ENCODE results near the gene PIGB. TPM values are rescaled to one million over a fixed set of nuclear protein-coding genes. Genes with fewer than 3 reads are reported as not detected.
"Not testable (repeated sequence)": the region's sequence is repeated elsewhere in the genome, so short reads cannot be mapped to it uniquely, and the experiment has no call there.

The PIGB gene
- total RNA-seq, 2 donors from 2014 or later: 4.2 to 7.5 TPM

DNA sequence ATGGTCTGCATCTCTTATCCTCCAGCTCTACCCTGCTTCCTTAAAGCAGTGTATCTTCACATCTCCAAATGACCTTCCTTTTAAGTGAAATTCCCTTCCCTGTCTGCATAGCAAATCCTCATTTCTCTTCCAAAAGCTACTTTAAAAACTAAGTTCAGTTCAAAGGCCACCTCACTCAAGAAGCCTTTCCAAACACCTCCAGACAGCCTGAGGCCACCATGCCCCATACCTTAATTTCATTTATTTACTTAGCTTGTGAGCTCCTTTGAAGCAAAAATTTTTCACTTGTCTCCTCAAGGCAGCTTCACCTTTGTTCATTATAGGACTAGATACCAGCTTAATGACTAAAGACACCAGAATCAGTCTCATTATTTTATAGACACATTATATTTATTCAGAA, 39.4 kb downstream of the PIGB start:
- no peak for DNase-seq
- ATAC-seq: no peak
- intact Hi-C loops (cut with DNase I): no loop called here

DNA sequence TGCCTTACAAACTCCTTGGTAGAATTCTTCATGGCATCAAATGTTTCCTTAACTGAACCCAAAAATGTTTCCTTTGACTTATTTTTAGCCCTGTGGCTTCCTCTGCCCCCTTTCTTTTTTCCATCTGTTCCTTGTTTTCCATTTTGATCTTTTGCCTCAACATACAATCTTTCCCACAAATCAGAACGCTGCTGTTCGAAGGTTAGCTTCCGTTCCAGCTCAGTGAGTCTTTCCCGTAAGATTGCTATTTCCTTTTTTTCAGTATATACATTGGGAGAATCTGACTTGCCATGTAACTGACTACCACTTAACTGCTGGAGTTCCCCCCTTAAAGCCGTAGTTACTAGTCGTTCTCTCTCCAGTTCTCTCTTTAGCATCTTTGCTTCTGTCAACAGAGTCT, 41.2 kb downstream of the PIGB start:
- ATAC-seq: no peak
- no peak for DNase-seq
- intact Hi-C loops (cut with DNase I): no loop called here

DNA sequence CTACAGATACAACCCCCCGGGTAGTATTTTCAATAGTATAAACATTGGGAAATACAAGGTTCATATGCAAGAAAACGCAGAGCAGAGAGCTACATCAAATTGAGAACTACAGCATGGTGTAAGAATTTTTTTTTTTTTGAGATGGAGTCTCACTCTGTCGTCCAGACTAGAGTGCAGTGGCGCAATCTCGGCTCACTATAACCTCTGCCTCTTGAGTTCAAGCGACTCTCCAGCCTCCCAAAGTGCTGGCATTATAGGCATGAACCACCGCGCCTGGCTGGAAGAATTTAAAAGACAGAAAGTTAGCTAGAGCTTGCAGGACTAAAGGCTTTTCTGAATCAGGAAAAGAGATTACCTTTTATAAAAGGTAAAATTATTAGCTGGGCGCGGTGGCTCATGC, 42.0 kb downstream of the PIGB start:
- no peak for DNase-seq
- intact Hi-C loops (cut with DNase I): no loop called here
- ATAC-seq: no peak

DNA sequence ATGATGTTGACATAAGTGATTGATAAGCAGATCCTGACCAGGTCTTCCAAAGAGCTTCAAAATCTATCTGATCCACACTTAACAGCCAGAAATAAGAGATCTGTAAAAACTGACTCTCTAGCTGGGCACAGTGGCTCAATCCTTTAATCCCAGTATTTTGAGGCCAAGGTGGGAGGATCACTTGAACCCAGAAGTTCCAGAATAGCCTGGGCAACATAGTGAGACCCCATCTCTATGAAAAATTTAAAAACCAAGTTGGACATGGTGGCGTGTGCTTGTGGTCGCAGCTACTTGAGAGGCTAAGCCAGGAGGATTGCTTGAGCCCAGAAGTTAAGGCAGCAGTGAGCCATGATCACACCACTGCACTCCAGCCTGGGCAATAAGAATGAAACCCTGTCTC, 43.6 kb downstream of the PIGB start:
- no peak for DNase-seq
- intact Hi-C loops (cut with DNase I): no loop called here
- ATAC-seq: no peak

GRCh38 chr15:55366981-55367380, 48.0 kb downstream of the PIGB start:
- DNase-seq (no peak), ATAC-seq (no peak)
- intact Hi-C loops (cut with DNase I): no loop called here

DNA sequence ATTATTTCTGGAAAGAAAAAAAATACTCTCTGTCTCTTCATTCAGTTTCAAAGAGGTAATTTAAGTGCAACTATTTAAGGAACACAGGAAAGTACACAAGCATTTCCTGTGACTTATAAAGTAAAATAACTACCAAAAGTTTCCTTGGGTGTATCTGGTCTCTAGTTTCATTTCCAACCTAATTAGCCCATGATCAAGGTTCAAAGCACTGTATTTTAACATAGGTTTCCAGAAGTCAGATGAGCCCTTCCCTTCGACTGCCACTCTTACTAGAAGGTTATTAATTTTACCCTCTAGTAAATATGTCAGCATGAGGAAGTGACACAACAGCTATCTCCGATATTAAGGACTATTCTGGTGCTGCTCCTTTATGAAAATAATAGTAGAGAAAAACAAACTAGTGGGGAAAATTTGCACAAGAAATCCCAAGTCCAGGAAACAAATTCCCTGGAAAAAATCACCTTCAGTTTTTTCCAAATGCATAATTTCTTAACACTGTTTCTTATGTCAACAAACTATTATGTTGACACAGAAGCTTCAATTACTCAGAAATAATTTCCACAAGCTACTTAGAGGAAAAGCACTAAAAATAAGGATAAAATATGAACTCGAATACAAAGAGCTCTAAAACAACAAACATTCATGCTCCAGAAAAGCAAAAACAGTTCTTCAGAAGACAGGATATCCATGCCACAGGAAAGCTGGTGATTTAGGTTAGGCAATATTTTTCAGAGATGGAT, 53.8 kb downstream of the PIGB start:
- intact Hi-C loops (cut with DNase I): no loop called here
- no peak for ATAC-seq

DNA sequence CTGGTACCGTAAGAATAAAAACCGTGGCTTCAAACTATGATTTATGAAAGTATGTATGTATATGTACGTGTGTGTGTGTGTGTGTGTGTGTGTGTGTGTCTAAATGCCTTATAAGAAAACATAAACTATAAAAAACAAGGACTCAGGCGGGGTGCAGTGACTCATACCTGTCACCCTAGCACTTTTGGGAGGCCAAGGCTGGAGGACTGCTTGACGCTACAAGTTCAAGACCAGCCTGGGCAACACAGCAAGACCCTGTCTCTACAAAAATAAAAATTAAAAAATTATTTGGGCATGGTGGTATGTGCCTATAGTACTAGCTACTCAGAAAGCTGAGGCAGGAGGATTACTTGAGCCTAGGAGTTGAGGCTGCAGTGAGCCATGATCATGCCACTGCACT, 60.1 kb downstream of the PIGB start:
- no peak for ATAC-seq
- no peak for DNase-seq
- intact Hi-C loops (cut with DNase I): no loop called here

More for the DNA sequence above, 53.8 kb downstream of the PIGB start:
- DNase-seq: no peak

GRCh38 chr15:55381595-55381994, 62.6 kb downstream of the PIGB start:
- no peak for ATAC-seq
- intact Hi-C loops (cut with DNase I): no loop called here
- no peak for DNase-seq

DNA sequence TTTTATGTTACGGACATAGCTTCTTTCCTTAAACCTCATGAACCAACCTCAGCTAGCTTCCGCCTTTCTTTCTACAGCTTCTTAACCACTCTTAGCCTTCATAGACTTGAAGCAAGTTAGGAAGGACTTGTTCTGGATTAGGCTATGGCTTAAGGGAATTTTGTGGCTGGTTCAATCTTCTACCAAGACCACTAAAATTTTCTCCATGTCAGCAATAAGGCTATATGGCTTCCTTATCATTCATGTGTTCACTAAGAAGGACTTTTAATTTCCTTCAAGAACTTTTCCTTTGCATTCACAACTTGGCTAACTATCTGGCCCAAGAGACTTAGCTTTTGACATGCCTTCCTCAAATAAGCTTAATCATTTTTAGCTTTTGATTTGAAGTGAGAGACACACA, 64.7 kb downstream of the PIGB start:
- intact Hi-C loops (cut with DNase I): no loop called here
- ATAC-seq (no peak), DNase-seq (no peak)

DNA sequence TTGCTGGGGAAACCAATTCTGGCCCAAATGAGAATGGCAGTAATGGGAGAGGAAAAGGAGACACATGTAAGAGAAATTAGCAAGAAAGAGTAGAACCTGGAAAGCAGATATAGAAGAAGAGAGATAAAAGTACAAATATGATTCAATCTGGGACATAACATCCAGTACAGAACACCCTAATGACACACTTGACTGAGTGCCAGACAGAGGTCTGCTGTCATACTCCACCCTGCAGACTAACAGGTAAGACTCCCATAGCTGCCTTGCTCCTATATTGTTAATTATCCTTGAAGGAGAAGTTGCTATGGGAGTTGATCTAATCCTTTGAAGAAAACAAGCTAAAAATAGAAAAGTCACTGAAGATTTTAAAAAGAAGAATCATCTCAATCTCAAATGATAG, 68.0 kb downstream of the PIGB start:
- no peak for DNase-seq
- intact Hi-C loops (cut with DNase I): no loop called here
- no peak for ATAC-seq

GRCh38 chr15:55389264-55389607, 70.2 kb downstream of the PIGB start:
- ATAC-seq: no peak
- no peak for DNase-seq
- intact Hi-C loops (cut with DNase I): no loop called here

GRCh38 chr15:55394694-55395093, 75.7 kb downstream of the PIGB start:
- ATAC-seq (no peak), DNase-seq (no peak)
- intact Hi-C loops (cut with DNase I): no loop called here

GRCh38 chr15:55398243-55398642, 79.2 kb downstream of the PIGB start:
- DNase-seq (no peak), ATAC-seq (no peak)
- intact Hi-C loops (cut with DNase I): no loop called here

DNA sequence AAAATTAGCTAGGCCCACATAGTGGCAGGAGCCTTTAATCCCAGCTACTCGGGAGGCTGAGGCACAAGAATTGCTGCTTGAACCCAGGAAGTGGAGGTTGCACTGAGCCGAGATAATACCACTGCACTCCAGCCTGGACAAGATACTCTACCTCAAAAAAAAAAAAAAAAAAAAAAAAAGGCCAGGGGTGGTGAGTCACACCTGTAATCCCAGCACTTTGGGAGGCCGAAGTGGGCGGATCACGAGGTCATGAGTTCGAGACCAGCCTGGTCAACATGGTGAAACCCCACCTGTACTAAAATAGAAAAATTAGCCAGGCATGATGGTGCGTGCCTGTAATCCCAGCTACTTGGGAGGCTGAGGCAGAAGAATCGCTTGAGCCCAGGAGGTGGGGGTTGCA, 81.0 kb downstream of the PIGB start:
- ATAC-seq; intact Hi-C loops (cut with DNase I); DNase-seq: not testable (repeated sequence)

- DNase-seq: no peak
- intact Hi-C loops (cut with DNase I): no loop called here
- no peak for ATAC-seq
These were observed 82.8 kb downstream of the PIGB start for GRCh38 chr15:55401786-55402246.

DNA sequence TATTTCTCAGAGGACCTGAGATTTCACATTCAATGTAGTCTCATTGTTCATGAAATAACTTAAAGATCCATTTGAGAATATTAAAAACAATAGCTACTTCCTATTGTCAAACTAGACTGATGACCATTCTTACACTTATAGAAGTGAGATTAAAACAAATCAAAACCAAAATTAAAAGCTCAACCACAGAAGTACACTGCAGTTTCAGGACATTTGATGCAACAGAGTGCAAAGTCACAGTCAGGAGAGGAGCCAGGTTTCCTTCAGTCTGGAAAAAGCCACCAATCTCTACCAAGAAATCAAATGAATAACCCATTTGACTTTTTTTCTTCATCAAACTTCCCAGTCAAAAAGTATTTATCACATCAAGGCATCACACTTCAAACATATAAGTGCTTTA, 83.7 kb downstream of the PIGB start:
- no peak for DNase-seq
- intact Hi-C loops (cut with DNase I): no loop called here
- no peak for ATAC-seq

DNA sequence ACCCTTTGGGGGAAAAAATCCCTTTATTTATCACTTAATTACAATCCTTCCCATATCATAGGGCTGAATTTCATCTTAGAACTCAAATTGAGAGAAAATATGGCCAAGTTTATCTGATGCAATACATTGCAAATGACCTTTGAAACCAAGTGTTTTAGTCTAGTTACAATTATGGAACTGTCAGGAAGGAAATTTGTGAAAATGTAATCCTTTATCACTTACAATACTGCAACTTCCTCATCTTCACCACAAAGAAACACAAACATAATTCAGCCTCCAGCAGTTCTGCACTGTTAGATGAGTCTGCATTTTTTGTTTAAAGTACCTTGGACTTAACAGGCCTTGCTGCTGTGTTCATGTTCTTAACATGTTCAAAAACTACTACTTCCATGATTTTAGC, 84.5 kb downstream of the PIGB start:
- ATAC-seq (no peak), DNase-seq (no peak)
- intact Hi-C loops (cut with DNase I): no loop called here

Small RNAs within 50 kb of the gene (microRNA-seq; reads per million reads assigned to microRNA genes)
- gene MIR628: 142 to 145 reads per million in 2 donors

Other genes starting within 250 kb of the PIGB start
- gene RSL24D1, start 122.3 kb upstream of the PIGB start, total RNA-seq: 10 to 100 TPM; 43.7 to 52.9 TPM
- gene RAB27A, start 29.4 kb upstream of the PIGB start, total RNA-seq: 10 to 100 TPM in 1 of 2 donors, 1 to 10 TPM in 1; 9.9 to 17.7 TPM
- gene PIGBOS1, start 99 bp upstream of the PIGB start, total RNA-seq: 10 to 100 TPM in 1 of 2 donors, 1 to 10 TPM in 1; 8.6 to 12.6 TPM
- 10 to 100 TPM; 69.3 to 81.6 TPM for gene CCPG1, start 89.1 kb downstream of the PIGB start, total RNA-seq
- 1 to 10 TPM; 1.2 to 4.5 TPM for gene PIERCE2, start 89.3 kb downstream of the PIGB start, total RNA-seq
- gene DNAAF4, start 189.0 kb downstream of the PIGB start, total RNA-seq: under 1 TPM; 0.21 to 0.68 TPM

All from left cardiac atrium (tissue), 4 donors.